Activated CD8-positive, alpha-beta T cell treated with anti-CD3 and anti-CD28 coated beads, Interleukin-2, amount 10 ng/mL, durations not matched to agents 7 days and 5 days (primary cell): Measurements from ENCODE around the gene CLIC6. TPM values are rescaled to one million over a fixed set of nuclear protein-coding genes. Genes with fewer than 3 reads are reported as not detected.

Source experiments
- ATAC-seq: fragments of 150-1000 bp; cut with Tn5 transposase; one replicate; pipeline ENCODE4 v1.10.0; 2021; ENCODE audit warnings: moderate library complexity
- CTCF ChIA-PET: fragments of 350-600 bp; sonication (Branson Sonifier 250); formaldehyde crosslinking; loops from one replicate; lab custom pipeline; 2021; ENCODE audit warnings: antibody characterized with exemption; lab: Charles Lee
- POLR2A ChIA-PET: fragments of 350-600 bp; sonication (Branson Sonifier 250); formaldehyde crosslinking; loops from one replicate; lab custom pipeline; 2021; ENCODE audit warnings: antibody characterized with exemption; lab: Charles Lee
- DNase-seq: peaks from one replicate; pipeline ENCODE4 v3.0.0-alpha.2; 2020
- H3K27ac Mint-ChIP-seq: one replicate; pipeline ENCODE4 v1.8.0; 2021; ENCODE audit warnings: mild to moderate bottlenecking, mixed read lengths
- H3K27me3 Mint-ChIP-seq: one replicate; pipeline ENCODE4 v1.8.0; 2021; ENCODE audit warnings: low read depth, mixed read lengths
- H3K36me3 Mint-ChIP-seq: one replicate; pipeline ENCODE4 v1.8.0; 2021; ENCODE audit warnings: low read depth, mixed read lengths
- H3K4me1 Mint-ChIP-seq: one replicate; pipeline ENCODE4 v1.8.0; 2021; ENCODE audit warnings: low read depth, mixed read lengths
- H3K4me3 Mint-ChIP-seq: one replicate; pipeline ENCODE4 v1.8.0; 2021; ENCODE audit warnings: mild to moderate bottlenecking, mixed read lengths
- H3K9me3 Mint-ChIP-seq: one replicate; pipeline ENCODE4 v1.8.0; 2022; ENCODE audit warnings: mixed read lengths; ENCODE audit not compliant: insufficient read depth
- total RNA-seq, 2 experiments: library from RNA; stranded (reverse); gene quantifications; one replicate each; pipeline ENCODE4 v1.2.3, GENCODE V29; 2021

CLIC6 gene
- total RNA-seq, 2 experiments from 2014 or later, result 0.08 to 0.21 TPM

DNA sequence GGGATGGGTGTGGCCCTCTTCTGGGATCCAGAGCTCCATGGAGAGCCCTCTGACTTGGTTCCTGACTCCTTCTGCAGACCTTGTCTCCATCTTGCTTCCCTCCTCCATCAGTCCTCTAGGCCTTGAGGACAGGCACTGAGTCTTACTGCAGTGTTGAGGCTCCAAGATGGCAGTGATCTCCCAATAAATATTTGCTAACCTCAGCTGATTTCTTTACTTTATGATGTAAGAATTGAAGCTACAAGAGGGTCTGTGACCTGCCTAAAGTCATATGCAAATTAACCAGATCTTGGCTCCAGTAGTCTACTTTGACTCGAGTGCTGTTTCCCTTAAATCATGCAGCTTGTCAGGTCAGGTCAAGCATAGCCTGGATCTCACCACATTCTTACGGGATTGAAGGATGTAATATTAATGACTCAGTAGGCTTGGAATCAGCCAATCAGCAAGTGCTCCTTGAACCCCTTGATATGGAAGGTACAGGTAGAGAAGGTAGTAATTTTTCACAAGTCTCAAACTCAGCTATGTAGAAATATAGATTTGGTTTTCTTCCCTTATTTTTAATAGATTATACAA lies 93.0 kb downstream of the CLIC6 start:
- Mint-ChIP-seq H3K27ac (no peak overlapping the region), H3K4me3 (no peak overlapping the region), H3K9me3 (peaks cover 6% of the 10 kb centered on the region), H3K27me3 (no peaks in the 10 kb centered on the region), H3K36me3 (no peaks in the 10 kb centered on the region), H3K4me1 (no peaks in the 10 kb centered on the region)
- CTCF ChIA-PET, result interaction anchor here (1.8 kb wide), 1 partner anchor 16 kb away, joined by 6 read pairs; no protein-coding TSS in a partner anchor
- DNase-seq (no peak), ATAC-seq (no peak)
- POLR2A ChIA-PET, result interaction anchor here (0.6 kb wide), 1 partner anchor 850 kb away, joined by 3 read pairs; no protein-coding TSS in a partner anchor

DNA sequence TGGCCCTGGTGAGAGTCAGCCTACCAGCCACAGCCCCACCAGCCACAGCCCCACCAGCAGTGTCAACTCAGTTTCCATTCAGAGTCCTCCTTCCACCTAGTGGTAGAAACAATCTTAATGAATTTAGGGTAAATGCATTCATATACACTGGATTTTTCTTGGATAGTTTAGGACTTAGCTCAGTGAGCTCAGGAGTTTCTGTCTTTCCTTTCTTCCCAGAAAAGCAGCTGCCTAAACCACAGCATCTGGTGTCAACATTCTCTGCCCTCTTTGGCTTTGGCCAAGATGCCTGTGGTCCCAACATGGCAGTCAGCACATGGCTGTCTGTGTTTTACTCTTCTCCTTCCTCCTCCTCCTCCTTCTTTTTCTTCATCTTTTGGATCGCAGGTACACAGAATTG lies 94.0 kb downstream of the CLIC6 start:
- CTCF ChIA-PET, result interaction anchor here (1.8 kb wide), 1 partner anchor 17 kb away, joined by 6 read pairs; no protein-coding TSS in a partner anchor
- no peaks in the 10 kb centered on the region for H3K27me3 Mint-ChIP-seq
- H3K4me3 Mint-ChIP-seq, result no peak overlapping the region
- no peaks in the 10 kb centered on the region for H3K36me3 Mint-ChIP-seq
- no peak for DNase-seq
- no peaks in the 10 kb centered on the region for H3K4me1 Mint-ChIP-seq
- ATAC-seq, result no peak
- H3K27ac Mint-ChIP-seq, result no peak overlapping the region
- H3K9me3 Mint-ChIP-seq, result peaks cover 6% of the 10 kb centered on the region
- POLR2A ChIA-PET, result no interaction called here

DNA sequence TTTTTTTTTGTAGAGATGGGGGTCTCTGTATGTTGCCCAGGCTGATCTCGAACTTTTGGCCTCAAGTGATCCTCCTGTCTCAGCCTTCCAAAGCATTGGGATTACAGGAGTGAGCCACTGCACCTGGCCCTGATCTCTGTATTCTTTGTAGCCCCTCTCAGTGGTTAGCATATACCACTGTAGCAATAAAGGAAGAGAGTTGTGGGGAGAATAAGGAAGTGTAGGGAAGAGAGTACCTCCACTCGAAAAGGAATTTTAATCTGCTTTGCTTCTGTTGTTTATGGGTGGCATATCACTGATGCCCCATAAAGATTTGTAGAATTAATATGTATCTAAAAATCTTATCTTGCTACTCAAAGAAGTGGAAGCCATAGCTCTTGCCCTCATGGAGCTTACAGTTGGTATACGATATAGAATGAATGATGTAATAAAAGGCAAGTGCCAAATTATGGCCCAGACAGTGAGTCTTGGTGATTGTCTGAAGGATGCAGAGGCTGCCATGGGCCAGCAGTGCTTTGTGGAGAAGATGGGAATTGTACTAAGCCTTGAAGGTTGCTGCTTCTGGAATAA lies 96.0 kb downstream of the CLIC6 start:
- Mint-ChIP-seq H3K36me3 (no peaks in the 10 kb centered on the region), H3K4me3 (no peak overlapping the region), H3K9me3 (peaks cover 6% of the 10 kb centered on the region), H3K27me3 (peaks cover 2% of the 10 kb centered on the region), H3K27ac (no peak overlapping the region), H3K4me1 (no peaks in the 10 kb centered on the region)
- no peak for ATAC-seq
- DNase-seq, result no peak
- CTCF ChIA-PET, result no interaction called here
- POLR2A ChIA-PET, result no interaction called here

DNA sequence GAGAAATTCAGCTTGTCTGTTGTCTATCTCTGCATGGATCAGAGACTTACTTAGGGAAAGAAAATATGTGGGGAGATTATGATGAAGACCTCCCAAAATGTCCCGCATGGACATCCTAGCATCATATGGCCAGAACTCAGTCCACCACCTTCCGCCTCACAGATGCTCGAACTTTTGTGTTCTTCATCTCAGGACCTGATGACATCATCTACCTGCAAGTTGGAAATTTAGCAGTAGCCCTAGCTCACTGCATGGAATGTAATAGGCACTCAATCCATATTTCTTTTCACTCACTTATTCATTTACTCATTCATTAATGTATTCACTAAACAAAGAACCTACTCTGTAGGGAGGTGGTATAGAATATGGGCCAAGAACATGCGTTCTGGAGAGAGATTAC lies 96.8 kb downstream of the CLIC6 start:
- POLR2A ChIA-PET, result no interaction called here
- Mint-ChIP-seq H3K27ac (no peak overlapping the region), H3K4me1 (no peaks in the 10 kb centered on the region), H3K9me3 (peaks cover 6% of the 10 kb centered on the region), H3K36me3 (no peaks in the 10 kb centered on the region), H3K27me3 (peaks cover 2% of the 10 kb centered on the region), H3K4me3 (no peak overlapping the region)
- ATAC-seq (no peak), DNase-seq (no peak)
- CTCF ChIA-PET, result no interaction called here

DNA sequence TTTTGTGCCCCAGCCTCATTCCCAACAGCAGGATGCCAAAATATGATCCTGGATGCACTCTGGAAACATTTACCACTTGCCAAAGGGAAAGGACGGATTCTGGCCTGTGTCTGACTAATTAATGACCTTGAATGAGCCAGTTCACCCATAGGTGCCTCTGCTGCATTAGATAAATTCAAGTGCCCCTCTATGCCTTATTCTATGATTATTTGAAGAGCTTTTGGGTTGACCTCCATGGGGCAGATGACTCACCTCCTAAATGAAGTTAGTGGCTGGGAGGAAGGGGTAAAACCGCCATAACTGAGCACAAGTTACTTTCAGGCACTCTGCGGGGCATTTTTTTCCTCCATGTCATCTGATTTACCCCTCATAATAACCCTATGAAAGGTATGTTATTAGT lies 98.1 kb downstream of the CLIC6 start:
- CTCF ChIA-PET, result no interaction called here
- ATAC-seq (no peak), DNase-seq (no peak)
- no peak overlapping the region for H3K4me3 Mint-ChIP-seq
- H3K9me3 Mint-ChIP-seq, result peaks cover 6% of the 10 kb centered on the region
- peaks cover 4% of the 10 kb centered on the region for H3K27me3 Mint-ChIP-seq
- no peak overlapping the region for H3K27ac Mint-ChIP-seq
- POLR2A ChIA-PET, result no interaction called here
- no peaks in the 10 kb centered on the region for H3K36me3 Mint-ChIP-seq
- H3K4me1 Mint-ChIP-seq, result no peaks in the 10 kb centered on the region

Other genes with a start within 250 kb of the CLIC6 start
- gene SMIM34, start 245.0 kb upstream of the CLIC6 start, total RNA-seq, result not detected
- under 1 TPM; 0.18 to 0.26 TPM for gene KCNE1, start 156.8 kb upstream of the CLIC6 start, total RNA-seq
- 1 to 10 TPM; 7.8 to 8.1 TPM for gene RCAN1, start 53.9 kb upstream of the CLIC6 start, total RNA-seq